Measurements from ENCODE around the gene CDC42BPB. TPM values are rescaled to one million over a fixed set of nuclear protein-coding genes. Genes with fewer than 3 reads are reported as not detected.

The CDC42BPB gene
- total and polyA plus RNA-seq, 12 donors, result 41.1 to 108 (median 77.4) TPM

DNA sequence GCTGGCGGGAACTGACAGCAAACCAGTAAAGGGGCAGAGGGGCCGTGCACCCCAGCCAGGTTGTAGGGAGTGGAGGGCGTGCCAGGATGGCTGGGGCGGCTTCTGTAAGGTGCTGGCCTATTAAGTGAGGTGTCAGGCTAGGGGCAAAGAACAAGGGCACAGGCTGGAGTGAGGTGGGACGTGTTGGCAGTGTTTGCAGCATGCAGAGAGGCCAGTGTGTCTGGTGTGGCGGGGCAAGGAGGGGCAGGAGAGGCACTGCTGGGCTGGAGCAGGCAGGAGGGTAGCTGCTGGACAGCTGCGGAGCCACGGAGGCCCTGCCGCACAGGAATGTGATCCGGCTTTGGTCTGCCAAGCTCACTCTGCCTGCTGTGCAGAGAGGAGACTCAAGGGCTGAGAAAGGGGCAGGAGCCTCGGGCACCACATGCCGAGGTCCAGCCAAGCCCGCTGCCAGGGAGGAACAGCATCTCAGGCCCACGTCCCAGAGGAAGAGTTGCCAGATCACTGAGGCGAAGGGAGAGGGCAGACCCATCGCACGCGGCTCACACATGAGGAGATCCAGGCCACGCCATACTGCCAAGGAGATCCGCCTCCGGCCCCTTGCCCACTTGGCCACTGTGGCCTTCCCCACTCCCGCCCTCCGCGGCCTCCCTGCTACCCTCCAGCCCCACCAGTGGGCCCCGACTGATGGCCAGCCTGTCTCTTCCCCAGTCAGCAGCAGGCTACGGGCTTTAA, 88.1 kb downstream of the CDC42BPB start:
- Histone ChIP-seq H3K36me3 (replicated peaks in 1 of 2) (peaks cover 0 to 93% of the 10 kb centered on the region in 2 donors), H3K27me3 (no peaks in the 10 kb centered on the region), H3K4me1 (replicated peaks in 1 of 2) (no peaks in the 10 kb centered on the region), H3K9me3 (replicated peaks in 1 of 3) (no peaks in the 10 kb centered on the region), H3K4me3 (no peak overlapping the region), H3K27ac (no peak overlapping the region)
- 92 to 97% (median 94%) methylated on average over 19 to 26 of the region's 26 CpGs for WGBS, 4 donors
- no peak for DNase-seq
- TF ChIP-seq, protein P1, sequence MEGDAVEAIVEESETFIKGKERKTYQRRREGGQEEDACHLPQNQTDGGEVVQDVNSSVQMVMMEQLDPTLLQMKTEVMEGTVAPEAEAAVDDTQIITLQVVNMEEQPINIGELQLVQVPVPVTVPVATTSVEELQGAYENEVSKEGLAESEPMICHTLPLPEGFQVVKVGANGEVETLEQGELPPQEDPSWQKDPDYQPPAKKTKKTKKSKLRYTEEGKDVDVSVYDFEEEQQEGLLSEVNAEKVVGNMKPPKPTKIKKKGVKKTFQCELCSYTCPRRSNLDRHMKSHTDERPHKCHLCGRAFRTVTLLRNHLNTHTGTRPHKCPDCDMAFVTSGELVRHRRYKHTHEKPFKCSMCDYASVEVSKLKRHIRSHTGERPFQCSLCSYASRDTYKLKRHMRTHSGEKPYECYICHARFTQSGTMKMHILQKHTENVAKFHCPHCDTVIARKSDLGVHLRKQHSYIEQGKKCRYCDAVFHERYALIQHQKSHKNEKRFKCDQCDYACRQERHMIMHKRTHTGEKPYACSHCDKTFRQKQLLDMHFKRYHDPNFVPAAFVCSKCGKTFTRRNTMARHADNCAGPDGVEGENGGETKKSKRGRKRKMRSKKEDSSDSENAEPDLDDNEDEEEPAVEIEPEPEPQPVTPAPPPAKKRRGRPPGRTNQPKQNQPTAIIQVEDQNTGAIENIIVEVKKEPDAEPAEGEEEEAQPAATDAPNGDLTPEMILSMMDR (IDR thresholded peaks at IDR 0.05), result no peak
- no peak for TF ChIP-seq POLR2A (IDR thresholded peaks at IDR 0.05)
- intact Hi-C loops (cut with DNase I), result no loop called here

DNA sequence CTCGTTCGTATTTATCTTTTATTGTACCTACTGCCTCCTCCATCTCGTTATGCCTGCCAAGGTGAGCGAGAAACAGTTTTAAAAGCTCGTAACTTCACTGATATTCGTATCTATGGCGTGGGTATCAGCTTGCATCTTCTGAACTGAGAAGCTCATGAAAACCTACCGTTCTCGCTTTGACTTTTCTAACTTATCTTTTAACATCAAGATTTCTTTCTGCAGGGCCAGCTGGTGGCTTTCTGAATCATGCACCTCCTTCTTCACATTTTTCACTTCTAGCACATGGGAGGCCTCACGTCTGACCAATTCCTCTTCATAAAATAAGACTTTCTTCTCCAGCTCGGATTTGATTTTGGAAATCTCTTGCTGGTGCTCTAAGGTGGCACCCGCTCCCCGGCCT, 89.0 kb downstream of the CDC42BPB start:
- Histone ChIP-seq H3K27me3 (no peaks in the 10 kb centered on the region), H3K9me3 (replicated peaks in 1 of 3) (no peaks in the 10 kb centered on the region), H3K36me3 (replicated peaks in 1 of 2) (peaks cover 0 to 95% of the 10 kb centered on the region in 2 donors), H3K27ac (no peak overlapping the region), H3K4me1 (replicated peaks in 1 of 2) (no peaks in the 10 kb centered on the region), H3K4me3 (no peak overlapping the region)
- intact Hi-C loops (cut with DNase I), result no loop called here
- WGBS, 4 donors, result 93 to 95% (median 94%) methylated on average over 13 of the region's 13 CpGs
- DNase-seq, result no peak
- TF ChIP-seq, protein P1 (IDR thresholded peaks at IDR 0.05), result no peak
- TF ChIP-seq POLR2A (IDR thresholded peaks at IDR 0.05), result no peak

DNA sequence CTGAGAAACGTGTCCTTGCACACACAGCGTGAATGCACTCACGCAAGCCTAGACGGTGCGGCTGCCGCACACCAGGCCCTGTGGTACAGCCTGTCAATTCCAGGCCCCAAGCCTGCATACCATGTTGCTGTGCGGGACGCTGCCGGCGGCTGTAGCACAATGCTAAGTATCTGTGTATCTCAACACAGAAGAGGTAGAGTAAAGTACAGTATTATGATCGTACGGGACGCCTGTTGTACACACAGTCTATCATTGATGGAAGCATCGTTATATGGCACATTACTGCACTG, 89.9 kb downstream of the CDC42BPB start:
- H3K4me3 ChIP-seq, result no peak overlapping the region
- TF ChIP-seq, protein P1 (IDR thresholded peaks at IDR 0.05), result no peak
- TF ChIP-seq POLR2A (IDR thresholded peaks at IDR 0.05), result no peak
- DNase-seq, result no peak
- no peaks in the 10 kb centered on the region for H3K4me1 ChIP-seq (replicated peaks in 1 of 2)
- H3K36me3 ChIP-seq (replicated peaks in 1 of 2), result peaks cover 0 to 97% of the 10 kb centered on the region in 2 donors
- 91 to 97% (median 93%) methylated on average over 14 of the region's 14 CpGs for WGBS, 4 donors
- H3K27ac ChIP-seq, result no peak overlapping the region
- no peaks in the 10 kb centered on the region for H3K27me3 ChIP-seq
- intact Hi-C loops (cut with DNase I), result no loop called here
- H3K9me3 ChIP-seq (replicated peaks in 1 of 3), result no peaks in the 10 kb centered on the region

DNA sequence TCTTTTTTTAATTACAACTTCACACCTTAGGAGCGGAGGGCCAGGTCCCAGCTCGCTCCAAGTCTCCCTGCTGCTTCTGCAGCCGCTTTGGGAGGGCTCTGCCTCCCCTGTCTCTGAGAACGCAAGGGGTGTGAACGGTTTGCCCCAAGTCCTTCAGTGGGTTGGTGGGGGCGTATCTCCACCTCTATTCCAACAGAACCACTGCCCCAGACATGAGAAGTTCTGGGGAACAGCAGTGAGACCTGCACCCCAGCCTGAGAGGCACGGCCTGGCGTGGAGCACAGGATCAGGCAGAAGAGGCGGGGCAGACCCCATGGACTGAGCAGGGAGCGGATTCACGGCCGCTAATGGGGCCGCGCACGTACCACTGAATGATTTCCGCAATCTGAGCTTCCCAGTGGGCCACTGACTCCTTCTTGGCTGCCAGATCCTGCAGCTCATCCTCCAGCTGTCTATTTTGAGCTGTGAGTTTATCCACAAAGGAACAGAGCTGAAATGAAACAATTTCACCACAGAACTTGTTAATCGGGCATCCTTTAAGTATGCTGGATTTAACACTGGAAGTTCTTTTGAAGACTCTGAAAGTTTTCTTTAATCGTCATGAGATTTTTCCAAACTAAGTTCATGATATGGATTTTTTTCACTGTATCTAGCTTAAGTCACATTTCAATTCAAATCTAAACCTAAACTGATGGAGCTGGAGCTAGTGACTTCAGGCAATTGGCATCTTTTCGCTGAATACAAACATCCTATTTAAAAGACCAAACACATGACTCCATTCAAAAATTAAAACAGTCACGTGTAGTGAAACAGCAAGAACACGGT, 90.5 kb downstream of the CDC42BPB start:
- peaks cover 0 to 99% of the 10 kb centered on the region in 2 donors for H3K36me3 ChIP-seq (replicated peaks in 1 of 2)
- DNase-seq, result no peak
- TF ChIP-seq, protein P1 (IDR thresholded peaks at IDR 0.05), result no peak
- TF ChIP-seq POLR2A (IDR thresholded peaks at IDR 0.05), result no peak

More for the DNA sequence above, 90.5 kb downstream of the CDC42BPB start:
- Histone ChIP-seq H3K4me1 (replicated peaks in 1 of 2) (no peaks in the 10 kb centered on the region), H3K27ac (no peak overlapping the region), H3K27me3 (no peaks in the 10 kb centered on the region), H3K4me3 (no peak overlapping the region), H3K9me3 (replicated peaks in 1 of 3) (no peaks in the 10 kb centered on the region)
- intact Hi-C loops (cut with DNase I), result no loop called here
- 91 to 96% (median 93%) methylated on average over 19 to 21 of the region's 21 CpGs for WGBS, 4 donors
